Gastrocnemius medialis (tissue), 4 donors: ENCODE measurements around the gene GDPD5.

Source experiments
- POLR2A ChIP-seq, 2 donors: fragments of 450-650 bp; IDR thresholded peaks; one replicate each; pipeline ENCODE4 v1.6.1; 2017; ENCODE audit warnings: antibody characterized with exemption in 2 of 2, mild to moderate bottlenecking in 2 of 2, moderate library complexity in 2 of 2
- TF ChIP-seq, protein P1 (sequence below), 5 experiments: fragments of 450-650 bp in 3 of 5; fragments of 200-600 bp in 2 of 5; sonication (generic) in 2 of 5; IDR thresholded peaks in 4 of 5; conservative IDR thresholded peaks in 1 of 5; 1 replicate in 4 of 5; 2 replicates in 1 of 5; pipeline ENCODE4 v1.5.1; 2016 to 2019; ENCODE audit warnings: antibody characterized with exemption in 5 of 5, mild to moderate bottlenecking in 3 of 5, moderate library complexity in 3 of 5

DNA sequence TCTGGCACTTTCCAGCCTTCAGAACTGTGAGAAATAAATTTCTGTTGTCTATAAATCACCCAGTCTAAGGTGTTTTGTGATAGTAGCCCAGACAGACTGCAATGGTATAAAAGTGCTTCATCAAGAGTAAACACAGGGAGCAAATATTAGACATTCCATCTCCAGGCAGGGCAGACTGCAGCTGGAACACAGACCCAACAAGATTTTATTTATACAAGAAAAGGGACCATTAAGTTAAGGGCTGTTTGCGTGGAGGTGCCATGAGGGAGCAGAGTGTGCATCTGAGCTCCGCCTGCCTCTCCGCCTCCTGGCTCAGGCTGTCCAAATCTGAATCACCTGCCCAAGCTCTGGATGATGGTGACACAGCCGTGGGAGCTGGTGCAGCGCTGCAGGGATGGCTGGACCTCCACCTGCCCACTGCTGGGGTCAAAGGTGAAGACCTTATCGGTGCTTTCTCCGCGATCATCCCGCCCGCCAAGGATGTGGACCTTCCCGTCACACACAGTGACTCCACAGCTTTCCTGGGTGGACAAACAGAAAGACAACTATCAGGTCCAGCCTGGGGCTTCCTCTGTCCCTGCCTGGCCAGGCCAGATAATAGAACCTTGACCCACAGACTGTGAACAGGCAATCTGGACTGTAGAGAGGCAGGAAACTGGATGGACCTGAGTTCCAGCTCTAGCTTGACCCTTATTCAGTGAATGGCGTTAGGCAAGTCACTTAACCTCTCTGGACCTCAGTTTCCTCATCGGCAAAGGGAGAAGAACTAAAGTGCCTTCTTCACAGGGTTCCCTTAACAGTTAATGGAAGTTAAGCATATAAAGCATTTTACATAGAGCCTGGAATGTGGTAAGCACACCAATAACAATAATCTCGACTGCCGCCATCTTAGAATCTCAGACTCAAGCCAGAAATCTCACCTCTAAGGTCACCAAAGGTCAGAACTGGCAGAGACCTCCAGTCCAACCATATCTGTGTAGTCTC lies 103.2 kb downstream of the GDPD5 start:
- TF ChIP-seq POLR2A (IDR thresholded peaks at IDR 0.05): no peak
- TF ChIP-seq, protein P1, sequence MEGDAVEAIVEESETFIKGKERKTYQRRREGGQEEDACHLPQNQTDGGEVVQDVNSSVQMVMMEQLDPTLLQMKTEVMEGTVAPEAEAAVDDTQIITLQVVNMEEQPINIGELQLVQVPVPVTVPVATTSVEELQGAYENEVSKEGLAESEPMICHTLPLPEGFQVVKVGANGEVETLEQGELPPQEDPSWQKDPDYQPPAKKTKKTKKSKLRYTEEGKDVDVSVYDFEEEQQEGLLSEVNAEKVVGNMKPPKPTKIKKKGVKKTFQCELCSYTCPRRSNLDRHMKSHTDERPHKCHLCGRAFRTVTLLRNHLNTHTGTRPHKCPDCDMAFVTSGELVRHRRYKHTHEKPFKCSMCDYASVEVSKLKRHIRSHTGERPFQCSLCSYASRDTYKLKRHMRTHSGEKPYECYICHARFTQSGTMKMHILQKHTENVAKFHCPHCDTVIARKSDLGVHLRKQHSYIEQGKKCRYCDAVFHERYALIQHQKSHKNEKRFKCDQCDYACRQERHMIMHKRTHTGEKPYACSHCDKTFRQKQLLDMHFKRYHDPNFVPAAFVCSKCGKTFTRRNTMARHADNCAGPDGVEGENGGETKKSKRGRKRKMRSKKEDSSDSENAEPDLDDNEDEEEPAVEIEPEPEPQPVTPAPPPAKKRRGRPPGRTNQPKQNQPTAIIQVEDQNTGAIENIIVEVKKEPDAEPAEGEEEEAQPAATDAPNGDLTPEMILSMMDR (IDR thresholded peaks at IDR 0.05 in 4 of 5, conservative IDR thresholded peaks at IDR 0.05 in 1 of 5): no peak
